ENCODE measurements around the gene COQ4.

COQ4 gene

DNA sequence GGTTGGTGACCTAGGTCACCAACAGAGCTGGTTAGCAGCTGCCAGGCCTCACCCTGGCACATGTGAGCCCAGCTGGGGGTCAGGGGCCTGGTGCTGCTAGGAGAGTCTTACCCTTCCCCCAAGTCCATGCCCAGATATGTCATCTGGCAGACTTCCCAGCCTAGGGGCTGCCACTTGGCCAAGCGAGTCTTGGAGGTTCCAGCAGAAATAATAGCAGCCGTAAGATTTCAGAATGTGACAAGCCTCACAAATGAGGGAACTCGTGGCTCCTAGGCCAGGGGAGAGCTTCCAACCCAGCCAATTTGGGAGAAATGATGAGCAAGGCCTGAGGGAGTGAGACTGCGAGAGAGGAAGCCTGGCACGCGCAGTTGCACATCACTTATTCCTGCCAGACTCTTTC, 59.6 kb downstream of the COQ4 start:
- DNase-seq, result no peak

DNA sequence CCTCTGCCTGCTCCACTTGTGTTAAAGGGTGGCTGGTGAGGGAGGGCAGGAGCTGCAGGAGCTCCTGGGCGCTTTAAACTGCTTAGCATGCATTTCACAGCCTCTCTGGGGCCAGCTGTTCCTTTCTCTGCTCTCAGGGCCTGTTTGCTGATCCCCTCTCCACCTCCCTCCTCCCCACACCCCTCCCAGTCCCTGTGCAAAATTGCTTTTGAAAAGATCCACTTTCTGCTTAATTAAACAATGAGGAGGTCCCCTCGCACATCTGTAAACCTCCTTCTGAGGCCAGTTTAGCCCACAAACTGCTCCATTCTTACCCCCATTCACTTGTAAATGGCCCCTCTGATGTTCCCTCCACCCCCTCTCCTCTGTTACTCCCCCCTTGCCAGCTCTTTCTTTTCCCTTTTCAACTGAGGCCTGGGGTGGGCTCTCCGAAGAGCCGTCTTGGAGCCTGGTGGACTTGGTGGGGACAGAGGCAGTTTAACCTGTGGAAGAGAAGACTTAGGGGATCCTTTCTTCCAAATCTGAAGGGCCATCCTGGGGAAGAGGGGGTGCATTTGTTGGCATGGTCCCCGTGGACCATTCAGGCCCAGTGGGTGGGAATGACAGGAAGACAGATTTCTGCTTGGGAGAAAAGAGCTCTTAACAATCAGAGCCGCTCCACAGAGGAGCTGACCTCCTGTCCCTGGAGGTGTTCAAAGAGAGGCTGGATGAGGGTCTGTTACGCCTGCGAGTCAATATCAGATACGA, 60.5 kb downstream of the COQ4 start:
- peak; percentile 81 for DNase-seq
